Skin epidermis (tissue), 12 donors: ENCODE measurements around the gene EYS.
"Not testable (repeated sequence)": the region's sequence is repeated elsewhere in the genome, so short reads cannot be mapped to it uniquely, and the experiment has no call there.

Experiments
- H3K27ac ChIP-seq, 21 experiments: fragments of 200-600 bp; sonication (generic) in 11 of 21; one replicate each; pipeline ENCODE4 v1.5.0; 2020; ENCODE audit warnings: mild to moderate bottlenecking in 3 of 21, inconsistent platforms in 2 of 21, moderate library complexity in 2 of 21
- H3K4me3 ChIP-seq, 7 experiments: fragments of 200-600 bp; sonication (generic) in 2 of 7; one replicate each; pipeline ENCODE4 v1.5.0; 2020; ENCODE audit warnings: inconsistent platforms in 2 of 7, mild to moderate bottlenecking in 2 of 7, moderate library complexity in 1 of 7

EYS gene

DNA sequence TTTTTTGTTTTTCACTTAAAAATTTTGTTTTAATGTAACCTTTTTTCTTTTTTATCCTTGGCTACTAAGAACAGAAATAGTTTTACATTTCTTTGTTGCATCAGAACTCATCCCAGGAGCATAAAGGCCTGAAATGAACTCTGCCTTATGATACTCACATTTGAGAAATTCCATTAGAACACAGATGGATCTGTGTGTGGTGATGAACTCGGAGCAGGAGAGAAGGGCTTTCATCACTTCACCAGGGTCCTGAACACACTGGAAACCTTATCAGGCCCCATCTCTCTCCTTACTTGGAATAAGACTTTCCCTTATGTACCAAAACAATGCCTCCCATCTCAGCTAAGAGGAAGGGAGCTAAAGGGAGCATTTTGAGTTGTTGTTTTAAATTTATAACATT lies 1932.1 kb downstream of the EYS start:
- H3K27ac ChIP-seq: no peak overlapping the region
- H3K4me3 ChIP-seq: no peak overlapping the region

DNA sequence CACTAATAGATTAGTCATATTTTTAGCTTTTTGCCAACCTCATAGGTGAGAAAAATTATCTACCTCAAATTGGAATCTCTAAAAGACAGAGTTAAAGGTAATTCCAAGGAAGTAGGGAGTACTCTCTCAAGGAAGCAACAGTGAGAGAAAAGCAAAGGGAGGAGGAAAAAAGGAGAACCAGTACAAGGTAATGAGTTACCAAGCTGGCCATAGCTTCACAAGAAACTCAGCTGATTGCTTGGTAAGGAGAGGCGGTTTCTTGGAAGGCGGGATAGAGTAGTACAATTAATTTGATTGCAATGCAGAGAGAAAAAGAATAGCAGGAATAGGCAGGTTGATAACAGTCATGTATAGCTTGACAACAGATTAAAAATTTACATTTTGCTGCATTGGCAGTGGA lies 1933.8 kb downstream of the EYS start:
- Histone ChIP-seq H3K4me3 (no peak overlapping the region), H3K27ac (no peak overlapping the region)

DNA sequence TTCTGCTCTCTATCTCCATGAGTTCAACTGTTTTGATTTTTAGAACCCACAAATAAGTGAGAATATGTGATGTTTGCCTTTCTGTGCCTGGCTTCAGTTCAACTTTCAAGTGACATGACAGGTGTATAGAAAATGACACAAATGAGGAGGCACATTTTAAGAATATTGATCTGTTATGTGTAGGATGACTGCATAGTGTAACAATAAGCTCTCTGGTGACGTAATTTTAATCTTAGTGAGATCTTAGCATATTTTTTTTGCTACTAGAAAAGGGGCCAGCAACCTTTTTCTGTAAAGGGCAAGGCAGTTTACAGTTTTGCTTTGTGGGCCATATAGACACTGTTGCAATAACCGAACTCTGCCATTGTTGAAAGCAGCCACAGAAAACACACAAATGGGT lies 1941.2 kb downstream of the EYS start:
- H3K27ac ChIP-seq: no peak overlapping the region

DNA sequence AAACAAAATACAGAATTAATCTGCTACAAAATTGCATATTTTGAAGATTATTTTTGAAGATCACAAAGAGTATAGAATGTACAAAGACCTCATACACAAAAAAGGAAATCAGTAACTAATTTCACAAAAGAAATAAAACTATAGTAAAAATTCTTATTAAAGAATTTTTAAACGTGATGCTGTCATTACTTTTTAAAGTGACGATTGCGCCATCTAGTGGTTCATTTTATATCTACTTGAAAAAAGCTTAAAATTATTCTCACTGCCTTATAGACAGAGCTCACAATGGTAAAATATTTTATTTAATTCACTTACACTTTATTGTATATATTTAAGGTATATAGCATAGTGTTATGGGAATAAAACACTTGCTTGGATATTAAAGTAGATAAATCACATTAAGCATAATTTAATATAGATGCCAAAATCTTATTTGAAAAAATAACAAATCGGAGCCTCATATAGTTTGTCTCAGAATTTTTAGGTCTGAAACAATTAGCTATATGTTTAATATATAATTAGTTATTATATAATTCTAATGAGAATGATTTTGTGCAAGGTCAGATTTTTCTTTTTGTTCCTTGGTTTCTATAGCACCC lies 1942.6 kb downstream of the EYS start:
- no peak overlapping the region for H3K27ac ChIP-seq

More for the DNA sequence above, 1941.2 kb downstream of the EYS start:
- no peak overlapping the region for H3K4me3 ChIP-seq

DNA sequence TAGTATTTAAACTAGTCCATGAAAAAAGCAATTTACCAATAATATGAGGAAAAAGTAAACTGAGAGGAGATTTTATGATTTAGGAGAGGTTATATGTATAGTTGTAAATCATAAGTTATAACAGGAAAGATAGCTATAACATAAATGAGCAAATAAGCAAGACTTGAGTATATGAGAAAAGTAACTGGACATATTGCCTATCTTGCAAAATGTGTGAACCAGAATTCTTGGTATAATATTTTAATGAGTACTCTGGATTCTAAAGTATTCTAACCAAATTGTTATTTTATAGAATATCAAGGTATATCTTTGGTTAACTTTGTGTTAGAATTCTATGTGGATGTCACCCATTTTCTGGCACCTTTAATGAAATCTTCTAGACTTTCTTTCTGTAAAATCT lies 1946.8 kb downstream of the EYS start:
- Histone ChIP-seq H3K27ac (no peak overlapping the region), H3K4me3 (no peak overlapping the region)

More for the DNA sequence above, 1942.6 kb downstream of the EYS start:
- H3K4me3 ChIP-seq: no peak overlapping the region

DNA sequence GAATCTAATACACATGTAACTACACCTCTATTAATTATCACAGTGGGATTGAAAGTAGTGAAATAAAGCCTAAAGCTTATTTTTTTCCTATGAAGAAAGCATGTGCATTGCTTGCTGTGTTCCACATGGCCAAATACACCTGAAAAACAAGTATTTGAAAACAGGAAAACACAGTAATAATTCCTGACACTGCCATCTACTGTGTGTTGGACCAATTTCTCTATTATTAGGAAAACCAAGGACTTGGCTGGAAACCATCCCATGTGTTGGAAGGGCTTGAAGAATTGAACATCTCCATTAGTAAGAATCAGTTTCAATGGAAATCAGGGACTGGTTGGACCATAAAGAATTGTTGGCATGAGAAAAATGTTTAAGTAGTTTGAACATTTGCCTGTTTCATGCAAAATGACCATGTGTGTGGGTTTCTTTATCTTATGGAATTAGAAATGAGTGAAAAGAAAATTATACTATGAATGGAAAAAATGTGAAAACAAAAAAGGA lies 1947.4 kb downstream of the EYS start:
- Histone ChIP-seq H3K27ac (no peak overlapping the region), H3K4me3 (no peak overlapping the region)

DNA sequence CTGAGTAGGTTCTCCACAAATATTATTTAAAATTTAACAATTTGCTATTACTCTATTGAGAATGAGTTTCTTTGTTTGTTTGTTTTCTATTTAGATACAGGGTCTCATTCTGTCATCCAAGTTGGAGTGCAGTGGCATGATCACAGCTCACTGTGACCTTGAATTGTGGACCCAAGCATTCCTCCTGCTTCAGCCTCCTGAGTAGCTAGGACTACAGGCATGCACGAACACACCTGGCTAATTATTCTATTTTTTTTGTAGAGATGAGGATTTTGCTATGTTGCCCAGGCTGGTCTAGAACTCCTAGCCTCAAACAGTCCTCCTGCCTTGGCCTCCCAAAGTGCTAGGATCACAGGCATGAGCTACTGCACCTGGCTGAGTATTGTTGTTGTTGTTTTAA lies 1949.2 kb downstream of the EYS start:
- H3K27ac ChIP-seq: no peak overlapping the region

DNA sequence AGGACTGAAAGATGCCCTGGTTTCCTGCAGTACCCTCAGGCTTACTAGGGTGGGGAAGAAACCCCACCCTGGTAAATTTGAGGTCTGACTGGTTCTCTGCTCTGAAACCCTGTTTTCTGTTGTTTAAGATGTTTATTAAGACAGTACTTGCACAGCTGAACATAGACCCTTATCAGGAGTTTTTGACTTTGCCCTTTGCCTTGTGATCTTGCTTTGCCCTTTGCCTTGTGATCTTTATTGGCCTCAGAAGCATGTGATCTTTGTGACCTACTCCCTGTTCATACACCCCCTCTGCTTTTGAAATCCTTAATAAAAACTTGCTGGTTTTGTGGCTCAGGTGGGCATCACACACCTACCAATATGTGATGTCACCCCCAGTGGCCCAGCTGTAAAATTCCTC lies 1949.8 kb downstream of the EYS start:
- not testable (repeated sequence) for H3K27ac ChIP-seq, H3K4me3 ChIP-seq

More for the DNA sequence above, 1949.2 kb downstream of the EYS start:
- H3K4me3 ChIP-seq: no peak overlapping the region

DNA sequence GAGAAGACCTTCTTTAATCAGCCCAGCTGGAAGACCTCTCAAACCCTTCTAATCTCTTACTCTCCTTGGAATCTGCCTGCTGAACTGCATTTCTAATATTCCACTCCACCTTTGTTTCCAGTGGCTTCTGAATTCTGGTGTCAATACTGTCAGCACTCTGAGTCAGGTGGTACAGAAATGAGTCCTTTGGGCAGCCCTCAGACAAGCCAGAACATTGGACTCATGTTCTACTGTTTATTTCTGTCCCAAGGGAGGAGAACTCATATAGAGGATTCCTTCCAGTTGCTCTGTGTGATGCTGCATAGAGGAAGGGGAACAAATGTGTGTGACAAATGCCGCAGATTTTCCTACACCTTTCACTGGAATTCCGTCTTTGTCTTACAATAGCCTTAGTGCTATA lies 1956.6 kb downstream of the EYS start:
- H3K27ac ChIP-seq: no peak overlapping the region
- no peak overlapping the region for H3K4me3 ChIP-seq

DNA sequence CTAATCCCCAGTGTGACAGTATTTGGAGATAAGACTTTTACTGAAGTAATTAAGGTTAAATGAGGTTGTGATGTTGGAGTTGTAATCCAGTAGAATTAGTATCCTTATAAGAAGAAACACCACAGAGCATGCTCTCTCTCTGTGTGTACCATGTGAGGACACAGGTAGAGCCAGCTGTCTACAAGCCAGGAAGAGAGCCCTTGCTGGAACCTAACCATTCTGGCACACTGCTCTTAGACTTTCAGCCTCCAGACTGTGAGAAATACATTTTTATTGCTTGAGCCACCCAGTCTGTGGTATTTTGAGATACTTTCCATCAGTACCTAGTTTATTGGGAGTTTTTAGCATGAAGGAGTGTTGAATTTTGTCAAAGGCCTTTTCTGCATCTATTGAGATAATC lies 1961.2 kb downstream of the EYS start:
- no peak overlapping the region for H3K27ac ChIP-seq

DNA sequence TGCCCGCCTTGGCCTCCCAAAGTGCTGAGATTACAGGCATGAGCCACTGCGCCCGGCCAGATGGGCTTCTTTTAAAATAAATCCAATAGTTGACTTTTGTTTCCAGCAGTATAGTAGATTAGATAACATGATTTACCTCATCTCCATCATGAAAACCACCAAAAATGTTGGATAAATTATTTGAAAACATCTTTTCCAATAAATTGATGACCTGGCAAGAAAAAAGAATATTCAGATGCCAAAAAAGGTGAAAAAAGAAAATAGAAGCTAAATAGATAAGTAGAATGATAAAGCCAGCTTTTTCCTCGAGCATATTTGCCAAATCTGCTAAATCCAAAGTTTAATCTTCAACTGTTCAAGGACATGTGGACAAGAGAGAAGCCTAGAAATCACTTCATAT lies 1962.2 kb downstream of the EYS start:
- Histone ChIP-seq H3K4me3 (no peak overlapping the region), H3K27ac (no peak overlapping the region)

More for the DNA sequence above, 1961.2 kb downstream of the EYS start:
- H3K4me3 ChIP-seq: no peak overlapping the region

DNA sequence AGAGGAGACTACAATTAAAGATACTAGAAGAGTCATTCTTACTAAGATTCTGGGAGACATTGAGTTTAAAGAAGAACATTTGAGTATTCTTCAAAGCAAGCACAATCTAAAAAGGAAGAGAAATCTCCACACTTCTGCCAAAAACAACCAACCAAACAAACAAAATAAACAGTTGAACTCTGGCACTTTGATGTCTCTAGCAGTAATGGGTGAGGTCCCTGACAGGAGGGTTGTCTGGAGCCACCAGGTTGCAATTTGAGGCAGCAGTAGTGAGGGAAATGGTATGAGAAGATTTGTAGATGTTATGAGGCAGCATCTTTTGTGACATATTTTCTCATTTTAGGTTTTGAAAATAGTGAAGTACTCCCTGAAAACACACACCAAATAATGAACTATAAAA lies 1963.3 kb downstream of the EYS start:
- Histone ChIP-seq H3K27ac (no peak overlapping the region), H3K4me3 (no peak overlapping the region)

DNA sequence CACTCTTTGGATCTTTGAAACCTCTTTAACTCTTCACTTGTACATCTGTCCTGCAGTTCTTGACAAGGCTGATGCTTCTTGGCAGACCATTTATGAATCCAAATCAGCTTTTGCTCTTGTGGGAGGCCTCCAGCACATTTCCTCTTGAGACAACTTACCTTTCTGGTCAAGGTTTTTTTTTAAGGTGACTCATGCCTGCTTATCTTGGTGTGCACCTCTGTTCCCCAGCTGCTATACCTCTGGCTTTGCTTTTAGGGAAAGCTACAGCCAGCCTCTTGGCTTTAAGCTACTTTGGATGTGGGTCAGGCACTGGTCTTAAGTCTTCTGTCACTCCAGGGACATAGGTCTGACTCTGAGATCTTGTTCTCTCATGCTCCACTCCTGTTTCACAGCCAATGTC lies 1965.0 kb downstream of the EYS start:
- H3K27ac ChIP-seq: no peak overlapping the region
- H3K4me3 ChIP-seq: no peak overlapping the region

DNA sequence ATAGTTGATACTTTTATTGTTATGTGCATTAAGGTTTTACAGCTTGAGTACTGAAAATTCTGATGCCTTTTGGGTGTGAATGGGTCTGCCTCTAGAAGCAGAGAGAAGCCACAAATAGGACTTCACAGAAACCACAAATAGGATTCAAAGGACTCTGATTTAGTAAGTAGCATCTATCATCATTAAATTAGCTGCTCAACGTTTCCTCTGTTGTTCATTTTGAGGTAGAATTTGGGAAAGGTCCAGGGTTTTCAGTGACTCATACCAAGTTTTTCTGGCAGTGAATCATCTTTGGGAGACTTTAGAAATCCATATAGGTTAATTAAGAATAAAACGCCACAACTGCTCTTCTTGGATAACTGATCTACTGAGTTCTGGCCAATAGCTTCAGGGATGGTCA lies 1966.3 kb downstream of the EYS start:
- H3K4me3 ChIP-seq: no peak overlapping the region
- no peak overlapping the region for H3K27ac ChIP-seq

DNA sequence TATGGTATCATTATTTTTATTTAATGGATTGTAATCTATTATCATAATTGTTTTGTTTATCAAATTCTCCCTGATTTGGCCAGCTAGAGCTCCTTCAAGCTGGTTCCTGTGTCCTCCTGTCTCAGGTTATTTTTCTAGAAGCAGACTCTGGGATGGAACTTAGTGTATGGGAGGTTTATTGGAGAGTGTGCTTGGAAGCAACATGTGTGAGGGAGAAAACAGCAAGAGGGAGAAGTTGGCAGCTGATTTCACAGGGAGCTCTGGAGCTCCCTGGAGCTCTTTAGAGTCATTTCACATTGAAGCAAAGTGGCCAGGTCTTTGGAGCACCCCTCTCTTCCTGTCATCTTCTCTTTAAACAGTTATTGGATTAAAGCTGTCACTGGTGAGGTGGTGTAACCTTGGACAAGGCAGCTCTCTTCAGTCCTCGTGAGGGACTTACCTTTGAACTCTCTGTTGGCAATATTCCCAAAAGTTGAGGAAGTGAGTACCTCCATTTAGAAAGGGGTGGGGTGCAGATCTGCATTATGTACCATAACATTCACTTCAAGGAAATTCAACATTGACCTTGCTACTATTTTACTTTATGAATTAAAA lies 1967.8 kb downstream of the EYS start:
- H3K27ac ChIP-seq: no peak overlapping the region
- no peak overlapping the region for H3K4me3 ChIP-seq

DNA sequence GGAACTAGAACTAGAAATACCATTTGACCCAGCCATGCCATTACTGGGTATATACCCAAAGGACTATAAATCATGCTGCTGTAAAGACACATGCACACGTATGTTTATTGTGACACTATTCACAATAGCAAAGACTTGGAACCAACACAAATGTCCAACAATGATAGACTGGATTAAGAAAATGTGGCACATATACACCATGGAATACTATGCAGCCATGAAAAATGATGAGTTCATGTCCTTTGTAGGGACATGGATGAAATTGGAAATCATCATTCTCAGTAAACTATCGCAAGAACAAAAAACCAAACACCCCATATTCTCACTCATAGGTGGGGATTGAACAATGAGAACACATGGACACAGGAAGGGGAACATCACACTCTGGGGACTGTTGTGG lies 1968.8 kb downstream of the EYS start:
- not testable (repeated sequence) for H3K27ac ChIP-seq, H3K4me3 ChIP-seq

DNA sequence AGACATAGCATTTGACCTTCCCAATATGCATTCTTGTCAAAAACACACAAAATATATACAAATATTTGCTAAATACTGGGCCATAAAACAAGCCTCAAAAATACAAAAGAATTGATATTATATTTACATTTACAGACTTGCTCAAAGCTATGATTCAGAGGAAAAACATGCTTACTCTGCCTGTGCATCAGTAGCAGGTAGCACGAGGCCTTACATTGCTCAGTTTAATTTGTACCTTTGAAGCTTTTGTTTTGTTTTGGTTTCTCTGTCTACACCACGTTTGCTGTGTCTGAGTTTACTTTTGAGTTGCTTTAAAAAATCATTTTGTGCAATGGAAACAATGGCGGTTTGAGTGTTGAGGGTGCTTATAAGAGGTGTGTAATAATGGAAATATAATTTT lies 1972.1 kb downstream of the EYS start:
- Histone ChIP-seq H3K27ac (no peak overlapping the region), H3K4me3 (no peak overlapping the region)

DNA sequence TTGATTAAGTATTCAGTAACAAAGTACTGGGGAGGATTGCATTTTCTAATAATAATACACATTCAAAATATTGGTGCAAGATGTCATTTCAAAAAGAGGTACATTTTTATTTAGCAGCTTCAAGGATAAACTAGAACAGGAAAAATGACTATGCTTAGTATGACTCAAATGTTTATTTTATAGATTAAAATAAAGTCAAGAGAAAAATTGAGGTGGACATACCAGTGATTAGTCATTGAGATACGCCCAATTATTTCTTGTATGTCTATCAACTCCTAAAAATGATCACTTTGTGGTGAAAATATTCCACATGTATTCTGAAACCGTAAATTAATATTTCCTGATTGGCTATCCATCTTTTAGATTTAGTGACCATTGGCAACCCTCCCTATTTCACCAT lies 1974.7 kb downstream of the EYS start:
- Histone ChIP-seq H3K4me3 (no peak overlapping the region), H3K27ac (no peak overlapping the region)

DNA sequence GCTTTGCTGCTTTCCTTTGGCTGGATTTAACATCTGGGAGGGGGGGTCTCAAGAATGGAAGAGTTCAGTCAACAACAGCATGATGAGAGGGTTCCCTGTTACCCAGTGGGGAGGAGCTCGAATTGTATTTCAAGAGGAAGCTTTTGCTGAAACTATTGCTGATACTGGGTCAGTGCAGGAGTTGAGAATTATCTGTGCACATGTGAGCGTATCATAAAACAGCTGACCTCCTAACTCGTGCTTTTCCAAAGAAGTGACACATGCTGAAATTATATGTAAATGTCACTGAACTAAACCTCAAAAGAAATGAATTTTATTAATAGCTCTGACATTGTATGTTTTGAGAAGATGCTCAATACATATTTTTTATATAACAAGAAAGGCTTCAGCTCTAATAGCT lies 1975.1 kb downstream of the EYS start:
- no peak overlapping the region for H3K4me3 ChIP-seq
- H3K27ac ChIP-seq: no peak overlapping the region

DNA sequence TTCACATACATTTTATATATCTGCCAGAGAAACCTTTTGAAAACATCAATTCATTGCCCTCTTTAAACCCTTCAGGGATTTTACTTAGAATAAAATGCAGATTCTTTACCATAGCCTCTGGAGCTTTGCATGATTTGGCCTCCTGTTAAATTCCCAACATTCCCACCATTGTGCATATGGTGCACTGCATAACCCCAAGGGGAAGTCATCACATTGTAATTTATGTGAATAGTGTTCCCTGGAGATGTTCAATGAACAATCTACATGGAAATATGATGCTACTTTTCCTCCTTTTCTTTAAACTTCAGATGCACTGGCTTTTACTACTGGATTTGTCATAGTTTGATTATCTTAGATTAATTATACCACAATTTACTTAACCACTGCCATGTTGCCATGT lies 1976.7 kb downstream of the EYS start:
- no peak overlapping the region for H3K4me3 ChIP-seq

DNA sequence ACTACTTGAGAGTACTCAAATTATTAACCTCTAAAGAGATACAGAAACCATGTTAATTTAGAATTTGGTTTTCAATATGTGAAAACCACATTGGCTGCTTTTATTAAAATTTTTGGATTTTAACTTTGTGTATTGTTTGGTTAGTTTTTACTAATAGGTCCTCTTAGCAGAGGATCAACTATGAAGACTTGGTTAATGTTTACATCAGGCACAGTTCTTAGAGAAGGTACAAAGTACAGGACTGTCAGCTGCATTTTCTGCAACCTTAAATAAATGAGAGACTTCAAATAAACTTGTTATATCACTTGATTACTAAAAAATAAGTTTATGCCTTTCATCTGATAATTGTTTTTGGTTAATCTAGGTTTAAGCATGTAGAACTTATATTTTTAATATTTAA lies 1982.3 kb downstream of the EYS start:
- Histone ChIP-seq H3K27ac (no peak overlapping the region), H3K4me3 (no peak overlapping the region)

More for the DNA sequence above, 1976.7 kb downstream of the EYS start:
- no peak overlapping the region for H3K27ac ChIP-seq

DNA sequence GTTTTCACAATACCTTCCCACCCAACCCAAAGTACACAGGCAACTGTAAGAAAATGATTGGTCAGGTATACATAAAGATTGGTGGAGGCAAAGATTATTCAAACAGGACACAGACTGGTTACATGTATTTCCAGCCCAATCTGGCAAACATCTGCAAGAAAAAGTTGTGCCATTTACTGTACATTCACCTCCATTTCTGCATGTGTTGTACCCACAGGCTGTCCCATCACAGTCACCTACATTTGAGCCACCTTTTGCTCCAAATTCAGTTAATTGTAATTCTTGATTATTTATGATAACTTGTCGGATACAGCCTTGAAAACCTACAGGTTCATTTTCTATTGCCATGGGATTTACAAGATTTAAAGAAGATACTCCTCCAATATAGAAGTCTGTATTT lies 1985.8 kb downstream of the EYS start:
- Histone ChIP-seq H3K4me3 (no peak overlapping the region), H3K27ac (no peak overlapping the region)
